GM19463 (cell line): ENCODE results near the gene ALDH1B1.

ENCODE experiments used
- ATAC-seq: cut with Tn5 transposase; IDR thresholded peaks from one replicate; pipeline ENCODE4 v1.9.1; 2021; ENCODE audit warnings: mild to moderate bottlenecking, moderate library complexity; ENCODE audit not compliant: unreplicated experiment

ALDH1B1 gene

GRCh38 chr9:38413283-38413682 is 20.8 kb downstream of the ALDH1B1 start:
- peak; percentile 52 for ATAC-seq

GRCh38 chr9:38414040-38414723 is 21.7 kb downstream of the ALDH1B1 start:
- no peak for ATAC-seq

- no peak for ATAC-seq
Observed at GRCh38 chr9:38415856-38416255, 23.4 kb downstream of the ALDH1B1 start.

GRCh38 chr9:38416461-38416860 is 24.0 kb downstream of the ALDH1B1 start:
- ATAC-seq, result no peak

GRCh38 chr9:38417003-38417945 is 24.8 kb downstream of the ALDH1B1 start:
- no peak for ATAC-seq

- ATAC-seq, result no peak
Observed at GRCh38 chr9:38418366-38418765, 25.9 kb downstream of the ALDH1B1 start.

GRCh38 chr9:38419181-38419580 is 26.7 kb downstream of the ALDH1B1 start:
- no peak for ATAC-seq

GRCh38 chr9:38421498-38422211 is 29.2 kb downstream of the ALDH1B1 start:
- ATAC-seq, result no peak

- ATAC-seq, result no peak
Observed at GRCh38 chr9:38422555-38423260, 30.2 kb downstream of the ALDH1B1 start.

- no peak for ATAC-seq
Observed at GRCh38 chr9:38423273-38423972, 30.9 kb downstream of the ALDH1B1 start.

- peak; percentile 73 for ATAC-seq
Observed at GRCh38 chr9:38423973-38424843, 31.7 kb downstream of the ALDH1B1 start, which contains the start of gene IGFBPL1. Gene IGFBPL1, minus strand, starts transcription at chr9:38424454. Its CDS starts 30 bp downstream, at chr9:38424424.

- ATAC-seq, result no peak
Observed at GRCh38 chr9:38424918-38425317, 32.4 kb downstream of the ALDH1B1 start.

- ATAC-seq, result no peak
Observed at GRCh38 chr9:38428062-38428461, 35.6 kb downstream of the ALDH1B1 start.

- no peak for ATAC-seq
Observed at GRCh38 chr9:38431116-38431515, 38.6 kb downstream of the ALDH1B1 start.

- ATAC-seq, result no peak
Observed at GRCh38 chr9:38432922-38433510, 40.5 kb downstream of the ALDH1B1 start.

GRCh38 chr9:38434365-38434764 is 41.9 kb downstream of the ALDH1B1 start:
- ATAC-seq, result no peak

GRCh38 chr9:38434853-38435252 is 42.4 kb downstream of the ALDH1B1 start:
- no peak for ATAC-seq

- no peak for ATAC-seq
Observed at GRCh38 chr9:38435521-38435920, 43.0 kb downstream of the ALDH1B1 start.

- no peak for ATAC-seq
Observed at GRCh38 chr9:38436708-38437107, 44.2 kb downstream of the ALDH1B1 start.
